ENCODE measurements around the gene SOAT1.
A peak's percentile ranks its signal among the peaks of the same experiment; 100 is the strongest.
"Not testable (repeated sequence)": the region's sequence is repeated elsewhere in the genome, so short reads cannot be mapped to it uniquely, and the experiment has no call there.

The SOAT1 gene

GRCh38 chr1:179353546-179353945 is 59.9 kb downstream of the SOAT1 start:
- no peak for DNase-seq (ENCODE audit: low spot score)

- not testable (repeated sequence) for DNase-seq (ENCODE audit: low spot score)
These were observed 68.0 kb downstream of the SOAT1 start for GRCh38 chr1:179361631-179362030.

- DNase-seq (ENCODE audit: low spot score), result peak; percentile 93
These were observed 71.9 kb downstream of the SOAT1 start, which contains the start of gene AXDND1 for GRCh38 chr1:179365342-179366092. Gene AXDND1 (plus strand): TSS chr1:179365971. CDS start chr1:179366510, 539 bp downstream.

GRCh38 chr1:179366093-179366800 is 72.7 kb downstream of the SOAT1 start:
- no peak for DNase-seq (ENCODE audit: low spot score)

GRCh38 chr1:179369751-179370341 is 76.2 kb downstream of the SOAT1 start:
- no peak for DNase-seq (ENCODE audit: low spot score)

GRCh38 chr1:179372160-179372559 is 78.6 kb downstream of the SOAT1 start:
- no peak for DNase-seq (ENCODE audit: low spot score)

GRCh38 chr1:179376223-179376622 is 82.6 kb downstream of the SOAT1 start:
- DNase-seq (ENCODE audit: low spot score), result no peak

GRCh38 chr1:179380299-179380698 is 86.7 kb downstream of the SOAT1 start:
- DNase-seq (ENCODE audit: low spot score), result no peak

GRCh38 chr1:179384027-179384426 is 90.4 kb downstream of the SOAT1 start:
- no peak for DNase-seq (ENCODE audit: low spot score)

GRCh38 chr1:179385510-179385909 is 91.9 kb downstream of the SOAT1 start:
- no peak for DNase-seq (ENCODE audit: low spot score)

- DNase-seq (ENCODE audit: low spot score), result no peak
These were observed 100.1 kb downstream of the SOAT1 start for GRCh38 chr1:179393721-179394120.

- DNase-seq (ENCODE audit: low spot score), result not testable (repeated sequence)
These were observed 105.8 kb downstream of the SOAT1 start for GRCh38 chr1:179399399-179399798.
